Cardiac fibroblast (primary cell): ENCODE measurements around the gene MED12L.

Experiments used
- DNase-seq, 2 donors: peaks; one replicate each; pipeline versions ENCODE4 v3.0.0 to v3.0.0-alpha.2; 2010; ENCODE audit warnings: low read depth in 2 of 2
- H3K4me3 ChIP-seq, 2 donors: replicated peaks in 1 of 2; 1 replicate in 1 of 2; 2 replicates in 1 of 2; pipeline ENCODE4 v1.5.1; 2011; ENCODE audit warnings: low read depth in 2 of 2, low read length in 2 of 2, mild to moderate bottlenecking in 2 of 2, moderate library complexity in 1 of 2
- CTCF ChIP-seq: IDR thresholded peaks from one replicate; pipeline ENCODE4 v1.5.1; 2011; ENCODE audit warnings: low read depth, mild to moderate bottlenecking, low read length, inconsistent platforms

Gene MED12L

GRCh38 chr3:151178208-151178845 lies 92.9 kb downstream of the MED12L start:
- TF ChIP-seq CTCF: no peak
- no peak for DNase-seq
- no peak overlapping the region for H3K4me3 ChIP-seq

- no peak for TF ChIP-seq CTCF
- no peak overlapping the region for H3K4me3 ChIP-seq
- DNase-seq: no peak
Observed at GRCh38 chr3:151182349-151183079, 97.0 kb downstream of the MED12L start.

GRCh38 chr3:151183265-151183671 lies 97.8 kb downstream of the MED12L start:
- H3K4me3 ChIP-seq: no peak overlapping the region
- no peak for TF ChIP-seq CTCF
- DNase-seq: no peak

GRCh38 chr3:151191095-151191494 lies 105.6 kb downstream of the MED12L start:
- no peak for DNase-seq
- no peak for TF ChIP-seq CTCF
- H3K4me3 ChIP-seq: no peak overlapping the region

- DNase-seq: no peak
- H3K4me3 ChIP-seq: no peak overlapping the region
- TF ChIP-seq CTCF: no peak
Observed at GRCh38 chr3:151192545-151192944, 107.1 kb downstream of the MED12L start.

- no peak for DNase-seq
Observed at GRCh38 chr3:151195826-151196225, 110.4 kb downstream of the MED12L start.

More at GRCh38 chr3:151195826-151196225, 110.4 kb downstream of the MED12L start:
- TF ChIP-seq CTCF: no peak
- H3K4me3 ChIP-seq: no peak overlapping the region
